GM13977 (cell line): ENCODE data around the gene MACROD2.

Experiments used
- DNase-seq: peaks from one replicate; pipeline ENCODE4 v3.0.0; 2012; ENCODE audit warnings: low spot score
- in situ Hi-C: fragments of 300-500 bp; cut with MboI; formaldehyde crosslinking; loops from one replicate; pipeline ENCODE4 v1.12.0; 2022; ENCODE audit warnings: low sequenced_read_pairs, low pct_unique_long_range_greater_than_20kb, mixed read lengths, inconsistent platforms; ENCODE audit not compliant: unreplicated experiment
- TF ChIP-seq, protein P1 (sequence below): IDR thresholded peaks from 2 replicates; pipeline ENCODE4 v1.5.1; 2012; ENCODE audit warnings: mild to moderate bottlenecking, control low read depth; ENCODE audit not compliant: insufficient read depth; ENCODE audit errors: extremely low read depth, missing control alignments

MACROD2 gene

DNA sequence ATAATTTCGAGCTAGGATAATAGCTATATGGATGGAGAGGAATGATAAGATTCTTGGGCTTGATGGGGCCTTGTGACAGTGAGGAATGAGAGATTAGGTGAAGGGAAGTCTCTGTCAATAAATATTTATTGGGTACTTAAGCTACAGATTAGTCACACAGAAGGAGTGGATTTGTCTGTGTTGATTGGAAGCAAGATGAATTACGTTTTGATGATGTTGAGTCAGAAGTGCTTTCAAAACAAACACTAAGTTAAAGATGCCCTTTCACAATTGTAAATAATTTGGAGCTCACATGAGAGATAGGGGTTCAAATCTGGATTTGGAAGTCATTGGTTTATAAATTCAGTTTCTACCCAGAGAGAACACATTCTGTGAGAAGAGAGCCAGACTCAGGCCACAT lies 1743.7 kb downstream of the MACROD2 start:
- no peak for DNase-seq
- in situ Hi-C loops = no loop called here
- TF ChIP-seq, protein P1, sequence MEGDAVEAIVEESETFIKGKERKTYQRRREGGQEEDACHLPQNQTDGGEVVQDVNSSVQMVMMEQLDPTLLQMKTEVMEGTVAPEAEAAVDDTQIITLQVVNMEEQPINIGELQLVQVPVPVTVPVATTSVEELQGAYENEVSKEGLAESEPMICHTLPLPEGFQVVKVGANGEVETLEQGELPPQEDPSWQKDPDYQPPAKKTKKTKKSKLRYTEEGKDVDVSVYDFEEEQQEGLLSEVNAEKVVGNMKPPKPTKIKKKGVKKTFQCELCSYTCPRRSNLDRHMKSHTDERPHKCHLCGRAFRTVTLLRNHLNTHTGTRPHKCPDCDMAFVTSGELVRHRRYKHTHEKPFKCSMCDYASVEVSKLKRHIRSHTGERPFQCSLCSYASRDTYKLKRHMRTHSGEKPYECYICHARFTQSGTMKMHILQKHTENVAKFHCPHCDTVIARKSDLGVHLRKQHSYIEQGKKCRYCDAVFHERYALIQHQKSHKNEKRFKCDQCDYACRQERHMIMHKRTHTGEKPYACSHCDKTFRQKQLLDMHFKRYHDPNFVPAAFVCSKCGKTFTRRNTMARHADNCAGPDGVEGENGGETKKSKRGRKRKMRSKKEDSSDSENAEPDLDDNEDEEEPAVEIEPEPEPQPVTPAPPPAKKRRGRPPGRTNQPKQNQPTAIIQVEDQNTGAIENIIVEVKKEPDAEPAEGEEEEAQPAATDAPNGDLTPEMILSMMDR = no peak

DNA sequence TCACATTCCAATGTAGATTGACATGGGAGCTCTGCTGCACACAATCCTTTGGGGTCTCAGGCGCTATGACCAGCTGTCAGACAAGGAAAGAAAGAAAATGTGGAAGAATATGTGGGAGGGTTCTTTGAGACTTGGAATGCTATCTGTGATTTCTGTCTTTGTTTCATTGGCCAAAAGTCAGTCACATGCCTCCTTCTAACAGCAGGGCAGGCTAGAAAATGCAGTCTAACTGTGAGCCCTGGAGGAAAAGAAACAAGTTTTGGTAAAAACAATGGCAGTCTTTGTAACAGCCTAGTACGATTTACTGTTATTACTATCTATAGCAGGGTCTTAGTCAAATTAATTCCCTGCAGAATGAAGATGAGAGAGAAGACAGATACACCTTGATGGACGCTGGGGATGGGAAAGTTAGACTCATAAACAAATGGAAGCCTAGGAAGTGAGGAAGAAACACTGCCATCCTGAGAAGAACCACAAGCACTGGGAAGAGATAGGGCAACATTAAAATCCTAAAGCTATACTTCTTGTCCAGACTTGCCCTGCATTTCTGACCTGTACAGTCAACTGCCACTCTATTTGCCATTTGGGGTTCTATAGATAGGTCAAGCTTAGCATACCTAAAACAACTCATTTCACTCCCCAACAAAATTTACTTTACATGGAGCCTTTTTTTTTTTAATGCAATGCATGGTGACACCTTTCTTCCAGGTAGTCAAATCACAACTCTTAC lies 1744.9 kb downstream of the MACROD2 start:
- DNase-seq = no peak
- TF ChIP-seq, protein P1 = no peak
- in situ Hi-C loops = no loop called here

DNA sequence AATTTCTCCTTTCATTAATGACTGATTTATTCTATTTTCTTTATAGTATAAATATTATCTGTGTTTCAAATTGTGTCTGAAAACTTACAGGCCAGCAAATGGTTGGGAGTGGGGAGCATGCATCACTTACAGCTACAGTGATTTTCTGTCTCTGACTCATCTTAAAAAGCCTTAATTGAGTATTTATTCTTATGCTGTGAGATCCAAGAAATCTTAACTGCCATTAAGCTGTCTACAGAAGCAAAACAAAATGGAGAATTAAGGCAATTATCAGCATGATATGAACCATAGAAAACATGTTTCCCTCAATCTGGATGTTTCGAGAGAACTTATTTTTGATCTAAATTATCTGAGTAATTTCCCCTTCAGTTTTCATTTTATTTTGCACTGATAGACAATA lies 1746.8 kb downstream of the MACROD2 start:
- DNase-seq = no peak
- in situ Hi-C loops = no loop called here
- TF ChIP-seq, protein P1 = no peak

DNA sequence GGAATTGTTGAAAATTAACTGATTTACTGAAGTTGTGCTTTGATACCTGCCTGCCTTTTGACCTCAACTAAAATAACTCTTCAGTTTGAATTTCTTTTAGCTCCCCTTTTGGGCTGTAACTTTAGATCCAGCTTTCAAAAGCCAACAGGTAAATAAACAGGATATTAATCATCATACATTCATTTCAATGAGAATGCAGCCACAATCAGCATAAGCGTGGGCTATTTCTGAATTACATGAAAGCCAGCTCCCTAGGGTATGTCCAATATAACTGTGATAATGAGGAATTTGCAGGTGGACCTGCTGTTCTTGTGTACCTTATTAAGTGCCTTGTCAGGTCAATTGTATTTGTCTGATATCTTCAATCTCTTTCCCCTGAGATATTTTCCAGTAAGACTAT lies 1747.3 kb downstream of the MACROD2 start:
- TF ChIP-seq, protein P1 = no peak
- in situ Hi-C loops = no loop called here
- no peak for DNase-seq

DNA sequence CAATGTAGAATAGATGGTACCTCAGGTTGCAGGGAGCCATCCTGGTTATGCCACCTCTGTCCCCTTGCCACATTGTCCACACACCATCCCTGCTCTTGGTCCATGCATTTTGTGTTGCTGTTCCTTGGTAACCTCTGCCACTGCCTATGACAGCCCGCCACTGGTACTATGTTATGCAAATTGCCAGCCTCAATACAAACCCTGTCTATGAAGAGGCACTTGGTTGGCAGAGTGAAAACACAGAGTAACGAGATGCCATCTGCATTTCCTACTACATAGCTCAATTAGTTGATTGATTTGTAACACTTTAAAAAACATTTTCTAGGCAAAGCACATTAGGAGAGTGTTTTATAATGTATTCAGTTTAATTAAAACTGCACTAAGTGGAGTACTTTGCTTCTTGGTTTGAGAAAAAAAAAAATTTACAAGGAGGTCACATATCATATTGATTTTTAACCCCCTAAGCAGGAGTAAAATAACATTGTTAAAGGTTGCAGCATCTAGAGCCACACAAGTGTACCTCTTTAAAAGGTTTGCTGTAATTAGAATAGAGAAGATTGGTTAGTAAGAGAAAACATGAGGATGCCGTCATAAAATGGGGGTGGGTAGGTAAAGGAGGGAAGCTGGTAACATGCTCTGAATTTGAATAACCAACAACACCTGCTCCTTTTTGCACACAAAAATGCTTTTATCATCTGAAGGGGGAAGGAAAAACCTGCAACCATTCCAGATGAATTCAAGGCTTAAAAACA lies 1760.9 kb downstream of the MACROD2 start:
- DNase-seq = no peak
- in situ Hi-C loops = no loop called here
- TF ChIP-seq, protein P1 = no peak

DNA sequence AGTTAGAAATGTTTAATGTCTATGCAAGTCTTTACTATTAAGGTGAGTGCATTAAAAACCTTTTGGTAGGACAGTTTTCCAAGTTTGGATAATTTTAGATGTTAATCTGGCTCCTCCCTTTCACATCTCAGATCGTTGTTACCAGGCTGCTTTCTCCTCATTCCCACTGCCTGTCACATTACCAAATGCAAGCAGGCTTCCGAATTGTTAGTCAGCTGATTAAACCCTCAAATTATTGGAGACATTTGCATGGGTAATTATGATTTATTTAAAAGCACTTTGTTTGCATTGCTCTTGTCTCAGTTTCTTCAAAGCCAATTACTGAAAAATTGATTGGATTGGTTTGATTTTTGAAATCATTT lies 1761.4 kb downstream of the MACROD2 start:
- TF ChIP-seq, protein P1 = no peak
- no peak for DNase-seq
- in situ Hi-C loops = no loop called here
